A673 (cell line): ENCODE results near the gene SFMBT2.

ENCODE experiments used
- CTCF ChIP-seq: fragments of 300-800, 200-600 bp; sonication (generic); conservative IDR thresholded peaks from 2 replicates; pipeline ENCODE4 v1.5.1; 2017; ENCODE audit warnings: low read depth, mild to moderate bottlenecking, antibody characterized with exemption, low read length, moderate library complexity, mixed read lengths
- EZH2 ChIP-seq: fragments of 200-600 bp; sonication (generic); IDR thresholded peaks from 2 replicates; pipeline ENCODE4 v1.6.1; 2017; ENCODE audit warnings: borderline replicate concordance, low read depth, mild to moderate bottlenecking, mixed read lengths, antibody characterized with exemption, low read length; ENCODE audit not compliant: poor library complexity, severe bottlenecking

- TF ChIP-seq CTCF (no peak), EZH2 (no peak)
These were observed 127.6 kb downstream of the SFMBT2 start for GRCh38 chr10:7283246-7283645.
